Measurements from ENCODE around the gene TRPM3. TPM values are rescaled to one million over a fixed set of nuclear protein-coding genes. Genes with fewer than 3 reads are reported as not detected.

Gene TRPM3
- total RNA-seq, 1 experiment from 2014 or later = not detected

DNA sequence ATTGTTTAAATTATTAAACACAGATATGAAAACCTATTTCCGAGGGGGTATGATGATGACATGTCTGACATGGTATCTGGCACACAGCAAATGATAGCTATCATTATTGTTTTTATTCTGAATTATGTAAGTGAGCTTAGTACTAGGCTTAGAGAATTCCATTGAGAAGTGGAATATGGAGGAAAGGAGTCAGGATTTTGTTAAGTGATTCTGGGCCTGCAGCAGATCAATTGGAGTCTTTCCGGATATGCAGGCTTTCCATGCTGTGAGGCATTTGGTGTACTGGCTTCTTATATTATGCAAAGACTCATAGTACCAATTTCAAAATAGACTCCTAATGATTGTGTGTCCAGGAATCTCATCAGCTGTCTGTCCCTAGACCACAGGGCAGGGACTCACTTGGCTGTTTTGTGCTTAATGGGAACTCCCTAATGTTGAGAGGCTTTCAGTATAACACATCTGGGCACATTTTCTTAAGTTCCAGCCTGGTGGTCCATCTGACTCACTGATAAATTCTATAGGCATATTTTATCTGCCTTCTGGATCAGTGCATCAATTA lies 527.0 kb downstream of the TRPM3 start:
- CTCF ChIA-PET = no interaction called here
- ATAC-seq (no peak), DNase-seq (ENCODE audit: low read depth, low spot score) (no peak)
- Histone ChIP-seq H3K4me1 (ENCODE audit: control insufficient read depth, insufficient read depth, low read length) (no peaks in the 10 kb centered on the region), H3K4me3 (ENCODE audit: low read depth in 2 of 2, low read length in 2 of 2) (no peak overlapping the region), H3K27me3 (ENCODE audit: control insufficient read depth, insufficient read depth, low read length) (no peaks in the 10 kb centered on the region), H3K36me3 (ENCODE audit: control insufficient read depth, insufficient read depth, low read length) (no peaks in the 10 kb centered on the region), H3K27ac (ENCODE audit: low read length) (no peak overlapping the region), H3K9me3 (ENCODE audit: control insufficient read depth, insufficient read depth, low read depth, low read length) (no peaks in the 10 kb centered on the region)
- intact Hi-C loops (cut with micrococcal nuclease; ENCODE audit: unreplicated experiment) = no loop called here
- TF ChIP-seq POLR2AphosphoS5 (IDR thresholded peaks at IDR 0.05; ENCODE audit: low read depth, low read length) (no peak), SIN3A (IDR thresholded peaks at IDR 0.05; ENCODE audit: borderline replicate concordance, insufficient read depth, low read depth, low read length) (no peak), TCF7L2 (IDR thresholded peaks at IDR 0.05; ENCODE audit: low read depth, low read length) (no peak)
- TF ChIP-seq, protein P1, sequence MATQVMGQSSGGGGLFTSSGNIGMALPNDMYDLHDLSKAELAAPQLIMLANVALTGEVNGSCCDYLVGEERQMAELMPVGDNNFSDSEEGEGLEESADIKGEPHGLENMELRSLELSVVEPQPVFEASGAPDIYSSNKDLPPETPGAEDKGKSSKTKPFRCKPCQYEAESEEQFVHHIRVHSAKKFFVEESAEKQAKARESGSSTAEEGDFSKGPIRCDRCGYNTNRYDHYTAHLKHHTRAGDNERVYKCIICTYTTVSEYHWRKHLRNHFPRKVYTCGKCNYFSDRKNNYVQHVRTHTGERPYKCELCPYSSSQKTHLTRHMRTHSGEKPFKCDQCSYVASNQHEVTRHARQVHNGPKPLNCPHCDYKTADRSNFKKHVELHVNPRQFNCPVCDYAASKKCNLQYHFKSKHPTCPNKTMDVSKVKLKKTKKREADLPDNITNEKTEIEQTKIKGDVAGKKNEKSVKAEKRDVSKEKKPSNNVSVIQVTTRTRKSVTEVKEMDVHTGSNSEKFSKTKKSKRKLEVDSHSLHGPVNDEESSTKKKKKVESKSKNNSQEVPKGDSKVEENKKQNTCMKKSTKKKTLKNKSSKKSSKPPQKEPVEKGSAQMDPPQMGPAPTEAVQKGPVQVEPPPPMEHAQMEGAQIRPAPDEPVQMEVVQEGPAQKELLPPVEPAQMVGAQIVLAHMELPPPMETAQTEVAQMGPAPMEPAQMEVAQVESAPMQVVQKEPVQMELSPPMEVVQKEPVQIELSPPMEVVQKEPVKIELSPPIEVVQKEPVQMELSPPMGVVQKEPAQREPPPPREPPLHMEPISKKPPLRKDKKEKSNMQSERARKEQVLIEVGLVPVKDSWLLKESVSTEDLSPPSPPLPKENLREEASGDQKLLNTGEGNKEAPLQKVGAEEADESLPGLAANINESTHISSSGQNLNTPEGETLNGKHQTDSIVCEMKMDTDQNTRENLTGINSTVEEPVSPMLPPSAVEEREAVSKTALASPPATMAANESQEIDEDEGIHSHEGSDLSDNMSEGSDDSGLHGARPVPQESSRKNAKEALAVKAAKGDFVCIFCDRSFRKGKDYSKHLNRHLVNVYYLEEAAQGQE (IDR thresholded peaks at IDR 0.05; ENCODE audit: insufficient read depth in 1 of 2, low read depth in 2 of 2, low read length in 1 of 2) = no peak
- TF ChIP-seq, protein P2, sequence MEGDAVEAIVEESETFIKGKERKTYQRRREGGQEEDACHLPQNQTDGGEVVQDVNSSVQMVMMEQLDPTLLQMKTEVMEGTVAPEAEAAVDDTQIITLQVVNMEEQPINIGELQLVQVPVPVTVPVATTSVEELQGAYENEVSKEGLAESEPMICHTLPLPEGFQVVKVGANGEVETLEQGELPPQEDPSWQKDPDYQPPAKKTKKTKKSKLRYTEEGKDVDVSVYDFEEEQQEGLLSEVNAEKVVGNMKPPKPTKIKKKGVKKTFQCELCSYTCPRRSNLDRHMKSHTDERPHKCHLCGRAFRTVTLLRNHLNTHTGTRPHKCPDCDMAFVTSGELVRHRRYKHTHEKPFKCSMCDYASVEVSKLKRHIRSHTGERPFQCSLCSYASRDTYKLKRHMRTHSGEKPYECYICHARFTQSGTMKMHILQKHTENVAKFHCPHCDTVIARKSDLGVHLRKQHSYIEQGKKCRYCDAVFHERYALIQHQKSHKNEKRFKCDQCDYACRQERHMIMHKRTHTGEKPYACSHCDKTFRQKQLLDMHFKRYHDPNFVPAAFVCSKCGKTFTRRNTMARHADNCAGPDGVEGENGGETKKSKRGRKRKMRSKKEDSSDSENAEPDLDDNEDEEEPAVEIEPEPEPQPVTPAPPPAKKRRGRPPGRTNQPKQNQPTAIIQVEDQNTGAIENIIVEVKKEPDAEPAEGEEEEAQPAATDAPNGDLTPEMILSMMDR (IDR thresholded peaks at IDR 0.05) = no peak
- no TSS peak for BruUV-seq (replicated peaks)
- in situ Hi-C loops (cut with HindIII; ENCODE audit: low pct_unique_long_range_greater_than_20kb, low sequenced_read_pairs) = no loop called here
- POLR2A ChIA-PET = no interaction called here

DNA sequence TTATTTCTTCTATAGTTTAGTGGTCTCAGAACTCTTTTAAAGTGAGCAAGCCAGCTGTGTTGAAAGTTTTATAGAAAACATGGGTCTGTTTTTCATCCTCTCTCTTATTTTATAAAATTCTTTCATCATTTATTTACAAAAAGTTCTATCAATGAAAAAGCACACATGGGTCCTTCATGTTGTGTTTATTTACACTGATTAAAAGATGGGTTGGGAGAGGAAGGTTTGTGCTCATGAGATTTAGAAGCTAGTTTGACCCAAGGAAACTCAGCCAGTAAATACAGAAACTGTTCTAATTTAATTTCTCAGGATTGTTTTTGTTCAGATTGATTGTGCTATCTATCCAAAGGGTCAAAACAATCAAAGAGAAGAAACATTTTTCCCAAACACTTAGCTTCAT lies 528.2 kb downstream of the TRPM3 start:
- in situ Hi-C loops (cut with HindIII; ENCODE audit: low pct_unique_long_range_greater_than_20kb, low sequenced_read_pairs) = no loop called here
- TF ChIP-seq POLR2AphosphoS5 (IDR thresholded peaks at IDR 0.05; ENCODE audit: low read depth, low read length) = no peak
- no peak for TF ChIP-seq TCF7L2 (IDR thresholded peaks at IDR 0.05; ENCODE audit: low read depth, low read length)
- TF ChIP-seq, protein P2 (IDR thresholded peaks at IDR 0.05) = no peak
- no peak for TF ChIP-seq SIN3A (IDR thresholded peaks at IDR 0.05; ENCODE audit: borderline replicate concordance, insufficient read depth, low read depth, low read length)
- TF ChIP-seq, protein P1 (IDR thresholded peaks at IDR 0.05; ENCODE audit: insufficient read depth in 1 of 2, low read depth in 2 of 2, low read length in 1 of 2) = no peak
- H3K27ac ChIP-seq (ENCODE audit: low read length) = no peak overlapping the region
- DNase-seq (ENCODE audit: low read depth, low spot score) (no peak), ATAC-seq (no peak)
- H3K4me3 ChIP-seq (ENCODE audit: low read depth in 2 of 2, low read length in 2 of 2) = no peak overlapping the region
- H3K36me3 ChIP-seq (ENCODE audit: control insufficient read depth, insufficient read depth, low read length) = no peaks in the 10 kb centered on the region
- no peaks in the 10 kb centered on the region for H3K9me3 ChIP-seq (ENCODE audit: control insufficient read depth, insufficient read depth, low read depth, low read length)
- BruUV-seq (replicated peaks) = no TSS peak
- H3K4me1 ChIP-seq (ENCODE audit: control insufficient read depth, insufficient read depth, low read length) = no peaks in the 10 kb centered on the region
- ChIA-PET CTCF (no interaction called here), POLR2A (no interaction called here)
- H3K27me3 ChIP-seq (ENCODE audit: control insufficient read depth, insufficient read depth, low read length) = no peaks in the 10 kb centered on the region
- intact Hi-C loops (cut with micrococcal nuclease; ENCODE audit: unreplicated experiment) = no loop called here

Data from Panc1 (cell line).